HG02884 (cell line): ENCODE results near the gene WDR1.

Experiments used
- ATAC-seq: cut with Tn5 transposase; IDR thresholded peaks from one replicate; pipeline ENCODE4 v1.9.1; 2021; ENCODE audit warnings: mild to moderate bottlenecking, moderate library complexity; ENCODE audit not compliant: unreplicated experiment

Gene WDR1

GRCh38 chr4:10086506-10087120 lies 30.0 kb downstream of the WDR1 start:
- ATAC-seq: no peak

GRCh38 chr4:10085828-10086505 lies 30.6 kb downstream of the WDR1 start:
- ATAC-seq: no peak

- no peak for ATAC-seq
These were observed 31.2 kb downstream of the WDR1 start for GRCh38 chr4:10085386-10085785.

DNA sequence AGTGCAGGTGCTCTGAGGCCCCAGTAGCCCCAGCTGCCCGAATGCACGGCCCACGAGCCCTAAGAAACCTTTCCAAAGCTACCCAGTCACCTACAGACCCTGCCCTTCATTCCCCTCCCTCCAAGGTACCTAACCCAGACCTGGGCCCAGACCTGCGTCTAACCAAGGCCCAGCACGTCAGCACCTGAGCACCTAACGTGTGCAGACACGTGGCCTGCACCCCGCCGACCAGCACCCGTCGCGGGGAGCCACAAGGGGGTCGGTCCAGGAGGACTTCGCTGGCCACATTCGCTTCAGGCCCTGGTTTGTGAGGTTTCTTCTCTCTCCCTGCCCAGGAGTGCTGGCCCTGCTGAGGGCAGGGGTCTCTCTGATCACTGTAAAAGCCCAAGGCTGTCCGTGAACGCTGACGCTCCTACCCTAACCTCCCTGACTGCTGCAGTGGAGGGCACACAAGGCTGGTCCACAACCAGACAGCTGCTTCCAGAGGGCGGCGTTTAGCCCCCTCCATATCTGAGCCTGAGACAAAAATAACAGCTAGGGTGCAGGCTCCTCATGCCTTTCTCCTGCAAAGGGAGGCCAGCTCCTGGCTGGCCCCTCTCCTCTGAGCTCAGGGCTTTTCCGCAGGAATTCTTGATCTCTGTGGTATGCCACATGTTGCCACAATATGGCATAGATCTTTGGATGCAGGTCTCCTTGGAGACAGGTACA lies 31.8 kb downstream of the WDR1 start:
- ATAC-seq: no peak

GRCh38 chr4:10083861-10084641 lies 32.5 kb downstream of the WDR1 start:
- ATAC-seq: no peak

- no peak for ATAC-seq
These were observed 33.2 kb downstream of the WDR1 start for GRCh38 chr4:10083331-10083771.

DNA sequence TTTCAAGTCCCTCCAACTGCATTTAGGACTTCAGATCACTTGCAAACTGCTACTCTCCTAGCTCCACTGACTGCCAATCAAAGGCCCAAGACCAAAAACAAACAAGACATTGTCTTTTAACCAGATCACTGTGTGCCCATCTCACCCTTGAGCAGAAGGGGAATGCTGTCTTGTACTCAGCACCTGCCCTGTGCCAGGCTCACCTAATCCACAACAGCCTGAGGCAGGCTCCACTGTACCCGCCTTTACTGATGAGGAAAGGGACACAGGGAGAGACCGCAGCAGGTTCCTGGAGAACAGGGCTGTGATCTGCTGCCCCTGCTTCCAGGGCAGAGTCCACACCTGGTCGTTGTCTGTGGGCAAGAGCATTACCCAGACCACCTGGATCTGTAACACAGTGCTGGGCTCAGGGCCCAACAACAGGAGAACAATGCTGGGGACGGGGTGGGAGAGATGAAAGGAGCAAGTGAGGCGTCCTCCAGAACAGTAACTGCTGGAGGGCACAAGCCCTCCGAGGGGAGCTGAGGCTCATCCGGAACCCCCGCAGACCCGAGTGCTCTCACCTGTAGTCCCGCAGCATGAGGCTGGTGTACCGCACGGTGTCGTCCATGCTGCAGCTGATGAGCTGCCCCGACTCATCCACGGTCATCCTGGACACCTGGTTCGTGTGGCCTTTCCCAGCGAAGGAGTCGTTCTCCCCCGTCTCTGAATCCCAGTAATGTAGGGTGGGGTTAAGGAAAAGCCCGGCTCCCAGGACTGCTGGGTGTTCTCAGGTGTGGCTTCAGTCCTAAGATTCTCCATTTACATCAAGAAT lies 33.9 kb downstream of the WDR1 start:
- no peak for ATAC-seq

DNA sequence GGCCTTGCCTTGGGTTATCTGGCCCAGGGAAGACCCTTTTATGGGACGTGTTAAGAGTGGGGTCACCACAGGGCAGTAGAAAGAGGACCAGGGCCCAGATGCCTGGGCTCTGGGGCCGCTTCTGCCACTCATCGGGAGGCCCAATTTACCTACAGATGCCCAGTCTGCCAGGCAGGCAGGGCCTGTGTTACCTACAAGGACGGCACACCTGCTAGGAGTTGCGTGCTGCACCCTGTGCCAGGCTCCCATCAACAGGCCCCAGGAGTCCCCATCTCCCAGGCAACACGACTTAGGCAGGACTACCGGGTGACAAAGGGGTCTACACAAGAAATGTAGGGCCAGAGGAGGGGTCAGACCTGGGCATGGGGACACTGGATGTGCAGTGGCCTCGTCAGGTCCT lies 34.6 kb downstream of the WDR1 start:
- ATAC-seq: no peak

GRCh38 chr4:10081218-10081606 lies 35.4 kb downstream of the WDR1 start:
- no peak for ATAC-seq

DNA sequence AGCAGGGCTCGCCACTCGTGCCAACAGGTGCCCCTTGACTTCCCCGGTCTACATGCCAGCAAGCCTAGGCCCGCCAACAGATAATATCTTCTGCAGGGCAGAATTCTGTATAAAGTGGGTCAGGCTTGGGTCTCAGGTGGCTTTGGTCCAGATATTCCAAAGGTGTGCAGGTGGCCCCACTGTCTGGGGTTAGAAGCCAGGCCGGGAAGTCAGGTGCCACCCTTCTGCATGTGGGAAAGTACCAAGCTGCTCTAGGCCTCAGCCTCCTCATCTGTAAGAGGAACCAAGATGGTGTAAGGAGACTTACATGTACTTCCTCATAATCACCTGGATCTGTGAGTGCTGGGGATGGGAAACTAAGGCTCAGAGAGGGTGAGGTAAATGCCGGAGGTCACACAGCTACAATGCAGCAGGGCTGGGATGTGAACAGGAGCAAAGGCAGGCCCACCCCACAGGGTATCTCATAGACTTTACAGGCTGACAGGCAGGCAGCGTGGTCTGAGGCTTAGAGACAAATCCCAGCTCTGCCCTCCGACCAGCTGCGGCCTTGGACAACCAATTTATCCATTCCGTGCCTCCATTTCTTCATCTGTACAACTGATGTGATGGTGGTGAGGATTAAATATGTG lies 35.9 kb downstream of the WDR1 start:
- ATAC-seq: no peak

GRCh38 chr4:10079912-10080588 lies 36.5 kb downstream of the WDR1 start:
- ATAC-seq: no peak

DNA sequence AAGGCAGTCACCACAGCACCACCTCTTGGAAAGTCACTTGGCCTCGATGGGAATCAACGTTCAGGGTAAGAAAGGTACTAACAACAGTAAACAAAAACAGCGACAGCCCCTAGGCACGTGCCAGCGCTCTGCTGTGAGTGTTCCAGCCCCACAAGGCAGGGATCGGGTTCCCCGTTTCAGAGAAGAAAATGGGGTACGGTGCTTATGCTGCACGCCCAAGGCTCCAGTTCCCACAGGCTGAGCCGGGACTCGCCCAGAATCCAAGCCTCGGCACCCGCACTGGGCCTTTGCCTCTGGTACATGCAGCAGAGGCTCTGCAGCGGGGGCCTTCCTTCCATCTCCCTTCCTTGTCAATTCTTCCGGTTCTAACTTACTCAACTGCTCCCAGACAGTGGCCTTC lies 37.3 kb downstream of the WDR1 start:
- no peak for ATAC-seq

GRCh38 chr4:10078481-10079233 lies 37.9 kb downstream of the WDR1 start:
- ATAC-seq: no peak

GRCh38 chr4:10077483-10078335 lies 38.9 kb downstream of the WDR1 start:
- ATAC-seq: no peak

DNA sequence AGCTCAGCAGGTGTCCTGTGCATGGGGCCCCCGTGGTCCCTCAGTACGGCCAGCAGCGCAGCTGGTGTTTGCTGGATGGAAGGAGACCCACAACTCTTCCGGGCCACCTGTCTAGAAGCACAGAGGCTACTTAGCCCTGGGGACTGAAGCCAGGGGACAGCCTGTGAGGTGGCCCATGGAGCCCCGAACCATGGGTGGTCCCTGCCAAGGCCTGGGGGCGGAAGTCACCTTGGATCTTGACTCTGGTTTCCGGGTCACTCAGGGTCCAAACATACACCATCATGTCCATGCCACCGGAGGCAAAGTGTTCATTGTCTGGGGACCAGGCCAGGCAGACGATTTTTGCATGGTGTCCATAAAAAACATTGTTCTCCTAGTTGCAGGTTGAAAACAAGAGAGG lies 39.5 kb downstream of the WDR1 start:
- no peak for ATAC-seq

DNA sequence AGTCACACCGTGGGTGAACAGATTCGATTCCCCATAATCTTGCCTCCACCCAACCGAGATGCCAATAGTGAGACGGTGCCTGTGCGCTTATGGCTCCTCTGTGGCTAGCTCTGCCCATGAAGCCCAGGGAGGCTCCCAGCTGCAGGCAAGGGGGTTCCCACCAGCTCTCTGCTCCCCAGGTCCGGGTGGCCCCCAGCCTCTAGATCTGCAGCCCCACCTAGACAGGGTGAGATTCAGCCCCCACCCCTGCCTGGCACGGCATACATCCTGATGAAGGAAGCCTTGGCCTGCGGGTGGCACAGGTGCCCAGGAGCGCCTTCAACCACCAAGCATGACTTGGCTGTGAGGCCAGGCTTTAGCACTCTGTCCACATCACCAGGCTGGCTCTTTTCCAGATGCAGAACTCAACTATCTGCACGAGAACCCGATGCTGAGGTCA lies 40.6 kb downstream of the WDR1 start:
- no peak for ATAC-seq

DNA sequence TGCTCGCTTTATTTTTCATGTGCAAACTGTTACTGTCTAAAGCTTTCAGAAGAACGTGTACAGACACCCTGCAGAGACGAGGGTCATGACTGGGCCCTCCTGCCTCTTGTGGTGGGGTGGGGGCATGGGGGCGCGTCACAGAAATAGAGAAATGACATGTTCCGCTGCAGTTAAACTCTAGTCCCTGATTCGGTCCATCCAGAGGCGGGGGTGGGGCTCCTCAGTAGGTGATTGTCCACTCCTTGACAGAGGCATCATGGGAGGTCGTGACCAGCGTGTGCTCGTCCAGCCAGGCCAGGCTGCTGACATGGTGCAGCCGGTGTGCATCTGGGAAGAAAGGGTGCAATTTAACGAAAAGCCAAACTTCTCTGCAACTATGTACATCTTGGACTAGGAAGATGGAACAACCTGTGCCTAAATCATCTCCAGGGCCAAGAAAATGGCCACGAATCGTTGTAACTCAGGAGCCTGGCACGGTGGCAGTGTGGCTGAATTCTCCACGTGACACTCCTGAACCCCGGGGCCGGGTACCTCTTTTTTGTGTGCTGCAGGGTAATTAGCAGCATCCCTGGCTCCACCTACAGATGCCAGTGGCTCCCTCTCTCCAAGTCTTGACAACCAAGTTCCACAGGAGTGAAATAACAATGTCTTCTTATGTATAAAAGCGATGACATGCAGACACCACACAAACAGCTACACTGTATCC lies 41.3 kb downstream of the WDR1 start:
- no peak for ATAC-seq
